IMR-90 (cell line): ENCODE data around the gene GPX6. TPM values are rescaled to one million over a fixed set of nuclear protein-coding genes. Genes with fewer than 3 reads are reported as not detected.

ENCODE experiments used
- ATAC-seq: fragments of 200-7000 bp; cut with Tn5 transposase; 2 replicates; pipeline ENCODE4 v1.9.1; 2020; ENCODE audit warnings: low read depth, mild to moderate bottlenecking, moderate library complexity
- BruUV-seq: library from RNA; stranded (reverse); fragments of 400-500 nt; replicated peaks from 2 replicates; lab custom pipeline; 2021; lab: Mats Ljungman, UMichigan
- CTCF ChIA-PET: fragments of 300-600 bp; formaldehyde crosslinking; extraction: SDS; loops from one replicate; lab custom pipeline; 2021; ENCODE audit warnings: antibody characterized with exemption; lab: Yijun Ruan, JAX
- POLR2A ChIA-PET: fragments of 300-600 bp; sonication (Branson Sonifier 250); formaldehyde crosslinking; loops from one replicate; lab custom pipeline; 2022; ENCODE audit warnings: antibody characterized with exemption; ENCODE audit not compliant: unreplicated experiment; lab: Charles Lee
- DNase-seq: peaks from one replicate; pipeline ENCODE4 v3.0.0; 2013
- H2AFZ ChIP-seq: replicated peaks from 2 replicates; pipeline ENCODE3; 2013; ENCODE audit warnings: low read length, mild to moderate bottlenecking; ENCODE audit not compliant: poor library complexity
- H2AK5ac ChIP-seq: 2 replicates; pipeline ENCODE4 v1.6.1; 2013; ENCODE audit warnings: low read depth, low read length, inconsistent platforms
- H2AK9ac ChIP-seq: replicated peaks from 2 replicates; pipeline ENCODE3; 2013; ENCODE audit warnings: mild to moderate bottlenecking, low read depth, low read length, moderate library complexity; ENCODE audit not compliant: poor library complexity
- H2BK120ac ChIP-seq: 2 replicates; pipeline ENCODE4 v1.6.1; 2013; ENCODE audit warnings: low read depth, low read length, inconsistent platforms
- H2BK15ac ChIP-seq: 3 replicates; pipeline ENCODE4 v1.6.1; 2013; ENCODE audit warnings: low read depth, low read length, inconsistent platforms
- H2BK20ac ChIP-seq: 2 replicates; pipeline ENCODE4 v1.6.1; 2013; ENCODE audit warnings: low read depth, mild to moderate bottlenecking, inconsistent platforms, low read length, moderate library complexity
- H2BK5ac ChIP-seq: 2 replicates; pipeline ENCODE4 v1.6.1; 2013; ENCODE audit warnings: mild to moderate bottlenecking, low read depth, low read length, inconsistent platforms; ENCODE audit not compliant: poor library complexity, severe bottlenecking
- H3K14ac ChIP-seq: replicated peaks from 2 replicates; pipeline ENCODE4 v1.6.1; 2013; ENCODE audit warnings: low read depth, low read length, inconsistent platforms
- H3K18ac ChIP-seq: 2 replicates; pipeline ENCODE4 v1.6.1; 2013; ENCODE audit warnings: low read depth, low read length, control low read depth
- H3K23ac ChIP-seq: 2 replicates; pipeline ENCODE4 v1.6.1; 2013; ENCODE audit warnings: low read depth, low read length, inconsistent platforms
- H3K27ac ChIP-seq: 2 replicates; pipeline ENCODE4 v1.5.1; 2013; ENCODE audit warnings: mild to moderate bottlenecking, control low read depth, low read length; ENCODE audit not compliant: insufficient read depth
- H3K27me3 ChIP-seq: 2 replicates; pipeline ENCODE4 v1.6.1; 2013; ENCODE audit warnings: low read length; ENCODE audit not compliant: control insufficient read depth, insufficient read depth
- H3K36me3 ChIP-seq: 2 replicates; pipeline ENCODE4 v1.6.1; 2013; ENCODE audit warnings: low read length, mixed read lengths; ENCODE audit not compliant: control insufficient read depth, insufficient read depth
- H3K4ac ChIP-seq: 2 replicates; pipeline ENCODE4 v1.6.1; 2013; ENCODE audit warnings: low read depth, low read length, inconsistent platforms
- H3K4me1 ChIP-seq: 2 replicates; pipeline ENCODE4 v1.6.1; 2013; ENCODE audit warnings: low read length, mixed read lengths; ENCODE audit not compliant: control insufficient read depth, insufficient read depth
- H3K4me2 ChIP-seq: 2 replicates; pipeline ENCODE4 v1.6.1; 2013; ENCODE audit warnings: low read depth, mild to moderate bottlenecking, control low read depth, low read length, moderate library complexity
- H3K4me3 ChIP-seq: 2 replicates; pipeline ENCODE4 v1.5.1; 2013; ENCODE audit warnings: low read depth, mild to moderate bottlenecking, control low read depth, low read length, moderate library complexity; ENCODE audit not compliant: insufficient read depth
- H3K56ac ChIP-seq: 2 replicates; pipeline ENCODE4 v1.6.1; 2013; ENCODE audit warnings: low read length, inconsistent platforms; ENCODE audit not compliant: insufficient read depth; ENCODE audit errors: extremely low read depth
- H3K79me1 ChIP-seq, 2 experiments: 2 replicates each; pipeline ENCODE4 v1.6.1; 2013; ENCODE audit warnings: low read length in 2 of 2, inconsistent platforms in 1 of 2, low read depth in 1 of 2
- H3K9ac ChIP-seq: 2 replicates; pipeline ENCODE4 v1.6.1; 2013; ENCODE audit warnings: low read depth, low read length, control low read depth
- H3K9me1 ChIP-seq: 2 replicates; pipeline ENCODE4 v1.6.1; 2013; ENCODE audit warnings: low read length, inconsistent platforms; ENCODE audit not compliant: insufficient read depth
- H3K9me3 ChIP-seq: 2 replicates; pipeline ENCODE4 v1.6.1; 2013; ENCODE audit warnings: low read length; ENCODE audit not compliant: control insufficient read depth, insufficient read depth
- H4K20me1 ChIP-seq: 2 replicates; pipeline ENCODE4 v1.6.1; 2013; ENCODE audit warnings: low read length, inconsistent platforms; ENCODE audit not compliant: insufficient read depth
- H4K5ac ChIP-seq: 2 replicates; pipeline ENCODE4 v1.6.1; 2013; ENCODE audit warnings: mild to moderate bottlenecking, low read depth, low read length, control low read depth
- H4K8ac ChIP-seq, 2 experiments: 2 replicates each; pipeline ENCODE4 v1.6.1; 2013; ENCODE audit warnings: low read depth in 2 of 2, low read length in 2 of 2, control low read depth in 1 of 2, inconsistent platforms in 1 of 2
- H4K91ac ChIP-seq: 2 replicates; pipeline ENCODE4 v1.6.1; 2013; ENCODE audit warnings: low read depth, low read length, inconsistent platforms; ENCODE audit not compliant: insufficient read depth
- CEBPB ChIP-seq: IDR thresholded peaks from 2 replicates; pipeline ENCODE4 v1.6.1; 2012; ENCODE audit warnings: low read depth, low read length, improper control_type of control experiment
- ELK1 ChIP-seq: fragments of 150-350 bp; IDR thresholded peaks from 2 replicates; pipeline ENCODE4 v1.6.1; 2016; ENCODE audit warnings: low read depth, mild to moderate bottlenecking, low read length, moderate library complexity, borderline replicate concordance
- MXI1 ChIP-seq: IDR thresholded peaks from 2 replicates; pipeline ENCODE4 v1.6.1; 2012; ENCODE audit warnings: low read depth, mild to moderate bottlenecking, low read length, moderate library complexity, borderline replicate concordance
- USF2 ChIP-seq: fragments of 150-350 bp; IDR thresholded peaks from 2 replicates; pipeline ENCODE4 v1.6.1; 2017; ENCODE audit warnings: mild to moderate bottlenecking, antibody characterized with exemption, low read length, low read depth
- WGBS, 2 experiments: methylation state at CpG; one replicate each; pipeline versions ENCODE4 v1.1.5 to v1.1.7; 2013; ENCODE audit warnings: missing lambda C conversion rate in 2 of 2; ENCODE audit not compliant: insufficient read length in 1 of 2; ENCODE audit errors: extremely low coverage in 2 of 2; 5-methylcytosine and 5-hydroxymethylcytosine counted together
- dilution Hi-C: fragments of 300-500 bp; cut with HindIII; formaldehyde crosslinking; loops from one replicate; pipeline ENCODE4 v1.14.3; 2018; ENCODE audit warnings: low sequenced_read_pairs; ENCODE audit not compliant: unreplicated experiment
- in situ Hi-C: fragments of 300-500 bp; cut with MboI; formaldehyde crosslinking; loops from 3 replicates; pipeline ENCODE4 v1.14.3; 2019; ENCODE audit warnings: low sequenced_read_pairs, inconsistent platforms, mixed read lengths
- intact Hi-C: fragments of 100-400 bp; cut with micrococcal nuclease; formaldehyde crosslinking; loops from 2 replicates; pipeline ENCODE4 v1.10.0; 2022
- polyA plus RNA-seq, 3 experiments: library from polyadenylated mRNA; depleted of rRNA; stranded (reverse); fragments of >200 nt; gene quantifications; 2 replicates each; pipeline ENCODE4 v1.2.3, GENCODE V29; 2012; ENCODE audit warnings: low replicate concordance in 1 of 3
- total RNA-seq: library from RNA; depleted of rRNA; stranded (reverse); fragments of >200 nt; gene quantifications from 2 replicates; pipeline ENCODE4 v1.2.3, GENCODE V29; 2012

Gene GPX6
- total and polyA plus RNA-seq, 2 of the 4 experiments (the other 2 are of a cell fraction): not detected

DNA sequence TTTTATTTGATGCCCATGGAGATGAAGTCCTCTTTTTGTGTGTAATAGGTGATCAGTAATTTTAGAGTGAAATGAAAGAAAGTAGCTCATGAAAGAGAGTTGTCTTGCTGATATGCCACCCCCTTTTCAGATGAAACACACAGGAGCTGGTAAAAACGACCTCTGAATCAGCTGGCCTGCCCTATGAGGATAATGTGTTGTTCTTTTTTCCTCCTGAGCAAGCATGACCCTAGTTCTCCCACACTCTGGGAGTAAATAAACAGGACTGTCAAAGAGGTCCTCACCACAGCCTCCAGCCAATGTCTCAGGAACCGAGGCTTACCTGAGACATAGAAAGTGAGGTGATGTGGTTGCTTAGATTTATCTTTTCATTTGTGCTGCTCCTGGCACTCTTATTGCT lies 39.5 kb upstream of the GPX6 start:
- Histone ChIP-seq H3K4ac (no peak overlapping the region), H3K79me1 (no peaks in the 10 kb centered on the region), H3K4me1 (no peaks in the 10 kb centered on the region), H3K9me1 (no peaks in the 10 kb centered on the region), H2AFZ (no peak overlapping the region), H3K36me3 (no peaks in the 10 kb centered on the region), H4K91ac (no peak overlapping the region), H3K9ac (no peak overlapping the region), H3K9me3 (no peaks in the 10 kb centered on the region), H2AK9ac (no peak overlapping the region), H2BK15ac (no peak overlapping the region), H4K8ac (no peak overlapping the region), H3K4me3 (no peak overlapping the region), H3K14ac (no peak overlapping the region), H3K27me3 (peaks cover 4% of the 10 kb centered on the region; the same call in 1 of the 2 replicates), H3K18ac (no peak overlapping the region), H2BK120ac (no peak overlapping the region), H3K23ac (no peak overlapping the region), H2BK20ac (no peak overlapping the region), H3K27ac (no peak overlapping the region), H3K4me2 (no peak overlapping the region), H3K56ac (no peak overlapping the region), H4K5ac (no peak overlapping the region), H2BK5ac (no peak overlapping the region), H4K20me1 (no peaks in the 10 kb centered on the region), H2AK5ac (no peak overlapping the region)
- in situ Hi-C loops: no loop called here
- dilution Hi-C loops: no loop called here
- ChIA-PET CTCF (no interaction called here), POLR2A (no interaction called here)
- ATAC-seq (no peak), DNase-seq (no peak)
- intact Hi-C loops: no loop called here
- BruUV-seq: no TSS peak
- TF ChIP-seq USF2: no peak
- no peak for TF ChIP-seq ELK1
- no peak for TF ChIP-seq CEBPB
- no peak for TF ChIP-seq MXI1
- WGBS, 2 experiments: no CpG with 5 or more reads among the region's 2 CpGs
